ENCODE results near the gene ITGAL.
"Not testable (repeated sequence)": the region's sequence is repeated elsewhere in the genome, so short reads cannot be mapped to it uniquely, and the experiment has no call there.

ITGAL gene

DNA sequence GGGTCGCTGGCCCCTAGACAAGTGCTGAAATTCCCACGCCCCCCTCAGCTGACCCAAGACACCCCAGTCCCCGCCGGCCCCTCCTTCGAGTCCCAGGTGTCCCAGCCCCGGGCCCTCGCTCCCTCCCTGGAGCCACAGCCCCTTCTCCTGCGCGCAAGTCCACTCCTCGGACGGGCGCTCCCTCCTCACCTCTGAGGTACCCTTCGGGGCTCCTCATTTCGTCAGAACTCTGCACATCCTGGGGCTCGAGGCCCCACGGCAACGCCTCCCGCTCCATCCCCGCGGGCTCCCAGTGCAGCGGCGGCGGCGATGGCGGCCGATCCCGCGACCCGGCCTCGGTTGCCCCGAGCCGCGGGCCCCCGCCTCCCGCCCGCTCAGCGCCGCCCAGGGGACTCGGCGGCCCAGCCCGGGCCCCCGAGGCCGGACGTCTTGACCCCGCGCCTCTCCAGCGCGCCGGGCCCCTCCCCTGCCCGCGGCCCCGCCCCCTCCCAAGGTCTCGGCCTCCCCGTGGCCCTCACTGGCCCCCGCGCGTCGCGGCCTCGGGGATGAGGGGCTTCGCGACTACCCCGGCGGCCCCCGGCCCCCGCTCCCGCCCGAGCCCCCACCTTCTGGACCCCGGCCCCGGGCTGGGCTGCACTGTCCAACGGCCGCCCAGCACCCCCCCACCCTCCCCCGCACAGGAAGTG lies 53.7 kb downstream of the ITGAL start, which contains the start of gene ZNF768:
ZNF768 (minus strand) TSS at position 430 of the 686 bp plus-strand sequence; CDS start at position 277, 153 bp downstream.
- no peak for DNase-seq (ENCODE audit: low read depth)

DNA sequence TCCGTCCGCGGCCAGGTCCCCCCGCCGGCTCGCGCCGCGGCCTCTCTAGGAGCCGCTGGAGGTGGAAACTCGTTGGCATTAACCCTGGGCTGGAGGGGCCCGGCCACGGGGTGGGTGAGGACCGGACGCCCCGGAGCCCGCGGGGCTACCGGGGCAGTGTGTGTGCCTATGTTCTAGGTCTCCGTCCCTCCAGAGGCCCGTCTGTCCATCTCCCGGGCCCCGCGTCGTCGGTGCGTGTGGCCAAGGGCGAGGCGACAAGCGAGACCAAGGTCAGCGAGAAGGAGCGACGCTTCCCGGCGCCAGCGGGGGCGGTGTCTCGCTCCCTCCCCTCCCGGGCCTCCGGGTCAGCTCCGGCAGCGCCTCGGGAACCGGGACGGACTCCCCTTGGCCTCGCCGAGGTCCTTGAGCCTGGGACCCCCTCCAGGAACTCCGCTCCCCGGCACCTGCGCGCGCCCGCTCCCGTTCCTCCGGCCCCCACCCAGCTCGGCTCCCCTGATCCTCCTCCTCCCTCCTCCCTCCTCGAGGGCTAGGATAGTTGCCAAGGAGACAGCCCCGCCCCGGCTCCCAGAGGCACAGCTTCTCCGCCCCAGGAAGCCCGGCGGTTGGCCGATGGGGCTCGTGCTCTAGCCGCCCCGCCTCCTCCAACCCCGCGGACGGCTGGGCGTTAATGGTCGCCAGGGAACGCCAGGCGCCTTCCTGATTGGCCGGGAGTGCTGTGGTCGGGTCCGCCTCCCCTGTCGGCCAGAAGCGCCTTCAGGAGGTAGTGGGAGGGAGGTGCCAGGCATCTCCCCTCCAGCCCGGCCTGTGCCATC lies 54.5 kb downstream of the ITGAL start:
- DNase-seq (ENCODE audit: low read depth), result peak; percentile 93

GRCh38 chr16:30527635-30528178 lies 55.2 kb downstream of the ITGAL start:
- DNase-seq (ENCODE audit: low read depth), result no peak

DNA sequence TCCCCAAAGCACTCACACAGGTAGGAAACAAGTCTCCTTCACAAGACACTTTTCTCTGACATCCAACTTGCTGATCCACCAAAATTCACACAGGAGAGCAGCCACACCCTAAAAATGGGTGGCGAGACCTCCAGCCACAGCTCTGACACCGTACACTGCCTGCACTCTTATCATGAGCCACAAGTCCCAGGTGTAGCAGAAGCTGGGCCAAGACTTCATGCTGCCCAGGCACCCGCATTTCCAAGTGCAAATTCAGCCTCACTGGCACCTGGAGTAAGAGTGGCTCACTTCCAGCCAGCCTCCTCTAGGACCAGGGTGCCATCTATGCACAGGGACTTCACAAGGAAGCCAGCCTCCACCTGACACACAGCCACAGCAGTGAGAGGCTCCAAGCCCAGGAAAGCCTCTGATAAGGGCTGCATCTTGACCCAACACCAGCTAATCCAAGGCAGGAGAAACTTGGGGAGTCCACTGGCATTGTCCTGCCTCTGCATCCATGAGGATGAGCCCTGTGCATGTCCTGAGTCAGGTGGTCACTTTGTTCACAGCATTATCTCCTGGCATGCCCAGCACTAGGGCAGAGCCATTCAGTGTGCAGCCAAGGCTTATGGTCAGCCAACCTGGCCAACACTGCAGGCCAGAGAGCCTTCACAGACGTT lies 56.4 kb downstream of the ITGAL start:
- no peak for DNase-seq (ENCODE audit: low read depth)

DNA sequence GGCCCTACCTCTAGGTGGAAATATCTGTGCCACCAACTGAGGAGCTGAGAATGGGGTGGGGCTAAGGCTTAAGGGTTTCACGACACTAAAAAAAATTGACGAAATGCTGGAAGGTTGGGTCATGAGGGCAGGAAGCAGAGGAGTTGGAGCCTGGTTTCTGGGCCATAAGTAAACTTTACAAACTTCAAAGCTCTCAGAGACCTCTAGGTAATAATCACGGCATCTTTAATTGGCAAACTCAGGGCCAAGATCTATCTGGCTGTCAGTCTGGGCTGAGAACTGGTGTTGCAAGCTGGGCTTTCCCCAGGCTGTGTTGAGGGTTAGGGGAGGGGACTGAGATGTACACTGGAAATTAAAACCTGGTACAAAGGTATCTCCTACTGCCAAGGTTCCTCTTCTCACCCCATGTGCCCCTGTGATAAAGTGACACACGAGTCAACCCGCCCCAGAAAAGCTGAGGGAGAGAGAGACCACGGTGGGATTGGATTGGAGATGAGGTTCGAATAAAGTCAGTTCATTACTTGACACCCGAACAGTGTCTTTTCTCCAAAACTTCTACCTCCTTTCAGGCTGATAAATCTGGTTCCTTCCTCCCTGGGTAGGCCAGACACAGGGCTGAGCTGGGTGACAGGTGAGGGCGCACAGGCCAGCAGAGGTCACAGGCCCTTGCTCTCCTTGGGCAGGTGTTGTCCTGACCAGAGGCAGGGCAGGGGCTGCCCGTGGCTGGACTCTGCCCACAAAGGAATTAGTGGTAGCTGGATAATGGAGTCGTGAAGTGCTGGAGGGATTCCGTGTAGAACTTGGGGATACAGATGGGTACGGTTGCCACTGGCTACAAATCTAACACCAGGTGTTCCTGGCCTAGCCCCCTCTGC lies 57.9 kb downstream of the ITGAL start:
- DNase-seq (ENCODE audit: low read depth), result no peak

- no peak for DNase-seq (ENCODE audit: low read depth)
Measured at GRCh38 chr16:30532285-30533145, 60.0 kb downstream of the ITGAL start.

DNA sequence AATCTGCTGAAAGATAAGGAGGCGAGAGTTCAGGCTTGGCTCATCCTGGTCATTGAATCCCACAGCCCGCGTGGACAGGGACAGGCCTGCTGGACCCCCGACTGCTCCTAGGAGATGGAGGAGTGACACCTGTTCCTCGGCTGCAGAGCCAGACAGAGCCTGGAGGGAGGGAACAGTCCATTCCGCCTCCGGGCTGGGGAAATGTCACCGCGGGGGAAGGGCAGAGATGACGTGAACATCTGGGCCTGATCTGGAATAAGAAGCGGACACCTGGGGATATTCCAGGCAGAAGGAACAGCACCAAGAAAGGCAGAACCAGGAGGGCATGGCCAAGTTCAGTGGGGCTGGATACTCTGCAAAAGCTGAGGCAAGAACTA lies 60.6 kb downstream of the ITGAL start:
- DNase-seq (ENCODE audit: low read depth), result no peak

GRCh38 chr16:30533748-30534367 lies 61.3 kb downstream of the ITGAL start:
- DNase-seq (ENCODE audit: low read depth), result no peak

DNA sequence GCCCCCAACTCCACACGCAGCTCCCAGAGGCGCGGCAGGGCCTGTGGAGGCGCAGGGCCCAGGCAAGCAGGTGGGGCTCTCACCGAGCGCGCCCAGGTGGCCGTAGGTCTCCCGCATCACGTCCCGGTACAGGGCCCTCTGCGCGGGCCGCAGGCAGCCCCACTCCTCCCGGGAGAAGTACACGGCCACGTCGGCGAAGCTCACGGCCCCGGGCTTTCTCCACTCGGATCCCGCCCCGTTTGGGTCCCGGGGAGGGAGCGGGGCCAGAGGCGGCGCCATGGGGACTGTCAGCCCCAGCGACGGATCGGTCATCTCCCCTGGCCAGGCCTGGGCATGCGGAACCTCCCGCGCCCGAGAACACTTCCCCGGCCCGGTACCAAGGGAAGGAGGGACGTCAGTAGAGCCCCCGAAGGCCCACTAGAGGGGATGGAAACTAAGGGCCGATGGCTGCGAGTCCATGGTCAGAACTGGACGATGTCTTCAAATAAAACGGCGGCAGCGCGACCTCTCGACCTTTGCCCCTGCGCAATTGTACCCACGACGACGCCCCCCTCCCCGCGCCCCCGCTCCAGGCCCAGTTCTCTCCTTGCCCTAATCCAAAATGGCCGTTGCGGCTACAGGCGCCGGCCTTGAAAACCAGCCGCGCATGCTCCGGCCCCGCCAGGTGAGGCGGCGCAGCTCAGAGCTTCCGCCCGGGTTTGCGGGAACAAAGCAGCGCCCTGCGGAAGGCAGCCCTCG lies 62.0 kb downstream of the ITGAL start, which contains the start of gene ZNF747:
ZNF747 (minus strand) TSS at position 491 of the 738 bp plus-strand sequence; CDS start at position 312, 179 bp downstream.
- peak; percentile 87 for DNase-seq (ENCODE audit: low read depth)

- no peak for DNase-seq (ENCODE audit: low read depth)
Measured at GRCh38 chr16:30535106-30535776, 62.7 kb downstream of the ITGAL start.

GRCh38 chr16:30535777-30536190 lies 63.2 kb downstream of the ITGAL start:
- no peak for DNase-seq (ENCODE audit: low read depth)

GRCh38 chr16:30536391-30537024 lies 64.0 kb downstream of the ITGAL start:
- not testable (repeated sequence) for DNase-seq (ENCODE audit: low read depth)

DNA sequence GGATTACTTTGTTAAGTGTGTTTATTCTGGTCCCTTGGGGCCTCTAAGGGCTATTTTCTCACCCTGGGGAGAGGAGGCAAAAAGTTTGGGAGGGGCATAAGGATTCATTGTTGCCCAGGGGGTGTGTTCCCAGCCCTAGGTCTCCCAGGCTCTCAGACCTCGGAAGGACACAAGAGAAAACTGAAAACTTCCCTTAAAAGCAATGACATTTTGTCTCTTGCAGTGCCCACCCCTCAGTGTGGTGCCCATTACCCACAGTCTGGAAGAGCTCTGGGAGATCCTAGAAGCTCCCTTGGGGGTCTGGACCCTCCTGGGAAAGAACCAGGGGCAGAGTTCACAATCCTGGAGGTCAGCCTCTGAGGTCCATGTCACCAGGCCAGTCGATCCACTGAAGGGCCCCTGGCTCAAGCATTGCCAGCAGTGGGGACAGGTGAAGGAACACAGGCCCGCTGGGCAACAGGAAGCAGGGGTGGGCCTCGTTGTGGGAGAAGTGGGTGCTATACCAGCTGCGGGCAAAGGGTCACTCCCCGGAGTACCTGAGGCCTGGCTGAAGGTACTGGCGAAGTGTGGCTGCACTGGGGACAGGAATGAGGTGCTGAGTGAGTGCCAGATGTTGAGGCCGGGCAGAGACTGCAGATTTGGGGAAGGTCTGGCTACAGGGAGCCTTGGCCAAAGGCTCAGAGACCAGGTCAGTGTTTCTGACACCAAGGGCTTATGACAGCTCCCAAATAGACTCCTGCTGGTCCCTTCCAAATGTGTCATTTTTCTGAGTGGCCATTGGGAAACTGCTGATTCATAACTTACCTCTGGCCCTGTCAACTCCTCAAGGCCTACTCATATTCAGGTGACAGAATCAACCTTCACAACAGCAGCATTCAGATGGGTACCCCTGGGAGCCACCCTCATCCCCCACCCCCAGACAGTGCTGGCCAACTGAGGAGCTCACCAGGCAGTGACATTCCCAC lies 66.7 kb downstream of the ITGAL start:
- DNase-seq (ENCODE audit: low read depth), result no peak

DNA sequence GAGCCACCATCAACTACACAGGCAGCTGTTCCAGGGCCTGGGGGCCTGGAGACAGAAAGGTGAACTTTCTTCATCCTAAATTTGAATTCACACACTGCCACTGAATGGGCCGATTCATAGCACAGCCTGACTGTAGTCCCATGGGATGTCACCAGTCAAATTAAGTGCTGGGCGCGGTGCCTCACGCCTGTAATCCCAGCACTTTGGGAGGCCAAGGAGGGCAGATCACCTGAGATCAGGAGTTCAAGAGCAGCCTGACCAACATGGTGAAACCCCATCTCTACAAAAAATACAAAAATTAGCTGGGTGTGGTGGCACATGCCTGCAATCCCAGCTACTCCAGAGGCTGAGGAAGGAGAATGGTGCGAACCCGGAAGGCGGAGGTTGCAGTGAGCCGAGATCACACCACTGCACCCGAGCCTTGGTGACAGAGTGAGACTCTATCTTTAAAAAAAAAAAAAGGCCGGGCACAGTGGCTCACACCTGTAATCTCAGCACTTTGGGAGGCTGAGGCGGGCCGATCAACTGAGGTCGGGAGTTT lies 67.5 kb downstream of the ITGAL start:
- DNase-seq (ENCODE audit: low read depth), result not testable (repeated sequence)

DNA sequence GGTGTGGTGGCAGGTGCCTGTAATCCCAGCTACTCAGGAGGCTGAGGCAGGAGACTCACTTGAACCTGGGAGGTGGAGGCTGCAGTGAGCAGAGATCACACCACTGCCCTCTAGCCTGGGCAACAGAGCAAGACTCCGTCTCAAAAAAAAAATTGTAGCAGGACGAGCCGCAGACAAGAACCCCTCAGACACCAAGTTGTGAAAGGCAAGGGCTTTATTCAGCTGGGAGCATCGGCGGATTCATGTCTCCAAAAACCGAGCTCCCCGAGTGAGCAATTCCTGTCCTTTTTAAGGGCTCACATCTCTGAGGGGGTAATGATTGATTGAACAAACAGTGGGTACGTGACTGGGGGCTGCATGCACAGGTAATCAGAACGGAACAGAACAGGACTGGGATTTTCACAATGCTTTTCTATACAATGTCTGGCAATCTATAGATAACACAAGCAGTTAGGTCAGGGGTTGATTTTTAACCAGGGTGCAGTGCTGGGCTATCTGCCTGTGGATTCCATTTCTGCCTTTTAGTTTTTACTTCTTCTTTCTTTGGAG lies 68.4 kb downstream of the ITGAL start:
- DNase-seq (ENCODE audit: low read depth), result not testable (repeated sequence)
